22Rv1 (cell line): ENCODE results near the gene HOXB2.

Experiments used
- H3K27ac ChIP-seq: fragments of 450-650 bp; 2 replicates; pipeline ENCODE4 v1.5.1; 2017
- CTCF ChIP-seq: fragments of 450-650 bp; IDR thresholded peaks from 2 replicates; pipeline ENCODE4 v1.5.1; 2017; ENCODE audit warnings: mild to moderate bottlenecking
- ZFX ChIP-seq: fragments of 450-650 bp; IDR thresholded peaks from 2 replicates; pipeline ENCODE4 v1.6.1; 2017; ENCODE audit warnings: antibody characterized with exemption, borderline replicate concordance

HOXB2 gene

GRCh38 chr17:48545022-48545375, at the start of gene HOXB2:
Gene HOXB2, minus strand, starts transcription at chr17:48545109. Its CDS starts 198 bp downstream, at chr17:48544911.
- no peak within 1 kb of the TSS for H3K27ac ChIP-seq
- TF ChIP-seq CTCF (no peak), ZFX (no peak)

- 0 out of 2 replicates have a peak, but pooled peaks have one; percentile 16 for TF ChIP-seq CTCF
- TF ChIP-seq ZFX = no peak
- no peak overlapping the region for H3K27ac ChIP-seq
Observed at GRCh38 chr17:48593840-48594537, 49.1 kb upstream of the HOXB2 start.

- H3K27ac ChIP-seq = no peak within 1 kb of the TSS
- TF ChIP-seq ZFX = no peak
- TF ChIP-seq CTCF = no peak
Observed at GRCh38 chr17:48593126-48593829, 48.4 kb upstream of the HOXB2 start, which contains the start of gene HOXB5. Gene HOXB5, minus strand, starts transcription at chr17:48593779. Its CDS starts 97 bp downstream, at chr17:48593682.

- H3K27ac ChIP-seq = no peak overlapping the region
- no peak for TF ChIP-seq CTCF
- no peak for TF ChIP-seq ZFX
Observed at GRCh38 chr17:48592577-48592976, 47.7 kb upstream of the HOXB2 start.

GRCh38 chr17:48592057-48592514, 47.2 kb upstream of the HOXB2 start:
- H3K27ac ChIP-seq = no peak overlapping the region
- TF ChIP-seq CTCF = no peak
- no peak for TF ChIP-seq ZFX

GRCh38 chr17:48591255-48592056, 46.5 kb upstream of the HOXB2 start:
- no peak for TF ChIP-seq CTCF
- H3K27ac ChIP-seq = no peak overlapping the region
